ENCODE measurements around the gene B3GALT6. TPM values are rescaled to one million over a fixed set of nuclear protein-coding genes. Genes with fewer than 3 reads are reported as not detected.

The B3GALT6 gene
- total and polyA plus RNA-seq, 8 donors, result 1.8 to 13.8 (median 7.5) TPM; not detected in 1

- peaks cover 0 to 45% (median 25%) of the 10 kb centered on the region in 4 donors for H3K4me1 ChIP-seq
- DNase-seq, result no peak
- H3K27ac ChIP-seq, result peak overlapping the region in 1 of 5 donors; percentile 18
- no peak for TF ChIP-seq POLR2AphosphoS5 (IDR thresholded peaks at IDR 0.05)
- no peak for TF ChIP-seq POLR2A (IDR thresholded peaks at IDR 0.05)
- TF ChIP-seq EP300 (IDR thresholded peaks at IDR 0.05), result no peak
- TF ChIP-seq, protein P1, sequence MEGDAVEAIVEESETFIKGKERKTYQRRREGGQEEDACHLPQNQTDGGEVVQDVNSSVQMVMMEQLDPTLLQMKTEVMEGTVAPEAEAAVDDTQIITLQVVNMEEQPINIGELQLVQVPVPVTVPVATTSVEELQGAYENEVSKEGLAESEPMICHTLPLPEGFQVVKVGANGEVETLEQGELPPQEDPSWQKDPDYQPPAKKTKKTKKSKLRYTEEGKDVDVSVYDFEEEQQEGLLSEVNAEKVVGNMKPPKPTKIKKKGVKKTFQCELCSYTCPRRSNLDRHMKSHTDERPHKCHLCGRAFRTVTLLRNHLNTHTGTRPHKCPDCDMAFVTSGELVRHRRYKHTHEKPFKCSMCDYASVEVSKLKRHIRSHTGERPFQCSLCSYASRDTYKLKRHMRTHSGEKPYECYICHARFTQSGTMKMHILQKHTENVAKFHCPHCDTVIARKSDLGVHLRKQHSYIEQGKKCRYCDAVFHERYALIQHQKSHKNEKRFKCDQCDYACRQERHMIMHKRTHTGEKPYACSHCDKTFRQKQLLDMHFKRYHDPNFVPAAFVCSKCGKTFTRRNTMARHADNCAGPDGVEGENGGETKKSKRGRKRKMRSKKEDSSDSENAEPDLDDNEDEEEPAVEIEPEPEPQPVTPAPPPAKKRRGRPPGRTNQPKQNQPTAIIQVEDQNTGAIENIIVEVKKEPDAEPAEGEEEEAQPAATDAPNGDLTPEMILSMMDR (IDR thresholded peaks at IDR 0.05), result no peak
- no peaks in the 10 kb centered on the region for H3K27me3 ChIP-seq
- peaks cover 54 to 100% (median 100%) of the 10 kb centered on the region in 4 donors for H3K36me3 ChIP-seq
- intact Hi-C loops (cut with DNase I; ENCODE audit: low total_unique reads), result loop anchor here (10.0 kb wide), 1 partner anchor 48 kb away; the partner anchor contains the start of gene TTLL10
- 90 to 94% (median 92%) methylated on average over 39 to 44 of the region's 44 CpGs for WGBS, 5 donors
- no peaks in the 10 kb centered on the region for H3K9me3 ChIP-seq
- H3K4me3 ChIP-seq, result no peak overlapping the region
Measured at GRCh38 chr1:1222575-1223225, 9.3 kb upstream of the B3GALT6 start.

GRCh38 chr1:1223321-1223720 lies 8.7 kb upstream of the B3GALT6 start:
- H3K9me3 ChIP-seq, result no peaks in the 10 kb centered on the region
- H3K27me3 ChIP-seq, result no peaks in the 10 kb centered on the region
- H3K36me3 ChIP-seq, result peaks cover 54 to 100% (median 100%) of the 10 kb centered on the region in 4 donors
- intact Hi-C loops (cut with DNase I; ENCODE audit: low total_unique reads), result loop anchor here (10.0 kb wide), 1 partner anchor 49 kb away; the partner anchor contains the start of gene TTLL10
- 94 to 98% (median 96%) methylated on average over 9 to 15 of the region's 15 CpGs for WGBS, 5 donors
- no peak for DNase-seq
- H3K4me1 ChIP-seq, result peaks cover 0 to 52% (median 28%) of the 10 kb centered on the region in 4 donors
- TF ChIP-seq POLR2A (IDR thresholded peaks at IDR 0.05) (no peak), EP300 (IDR thresholded peaks at IDR 0.05) (no peak), POLR2AphosphoS5 (IDR thresholded peaks at IDR 0.05) (no peak)
- TF ChIP-seq, protein P1 (IDR thresholded peaks at IDR 0.05), result no peak
- H3K4me3 ChIP-seq, result no peak overlapping the region
- H3K27ac ChIP-seq, result no peak overlapping the region

DNA sequence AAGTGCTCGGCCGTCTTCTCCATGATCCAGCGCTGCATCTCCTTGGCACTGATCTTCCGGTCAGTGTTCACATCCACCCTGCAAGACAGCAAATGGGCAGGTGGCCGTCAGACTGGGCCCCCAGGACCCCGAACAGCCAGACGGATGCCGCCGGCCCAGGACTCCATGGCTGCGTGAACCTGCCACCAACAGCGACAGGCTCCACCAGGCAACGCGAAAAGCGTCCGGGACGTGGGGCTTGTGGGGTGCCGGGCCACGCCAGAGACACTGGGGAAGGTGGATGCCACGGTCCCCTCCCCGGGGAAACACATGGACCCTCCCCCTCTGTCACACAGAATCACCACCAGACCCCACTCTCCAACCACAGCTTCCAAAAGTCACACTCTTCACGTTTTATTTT lies 8.1 kb upstream of the B3GALT6 start:
- no peak for TF ChIP-seq EP300 (IDR thresholded peaks at IDR 0.05)
- TF ChIP-seq POLR2A (IDR thresholded peaks at IDR 0.05), result no peak
- TF ChIP-seq, protein P1 (IDR thresholded peaks at IDR 0.05), result no peak
- TF ChIP-seq POLR2AphosphoS5 (IDR thresholded peaks at IDR 0.05), result no peak
- H3K4me1 ChIP-seq, result peaks cover 0 to 57% (median 32%) of the 10 kb centered on the region in 4 donors
- H3K36me3 ChIP-seq, result peaks cover 54 to 100% (median 100%) of the 10 kb centered on the region in 4 donors
- no peaks in the 10 kb centered on the region for H3K9me3 ChIP-seq
- H3K27ac ChIP-seq, result no peak overlapping the region
- H3K4me3 ChIP-seq, result no peak overlapping the region
- intact Hi-C loops (cut with DNase I; ENCODE audit: low total_unique reads), result loop anchor here (10.0 kb wide), 1 partner anchor 49 kb away; the partner anchor contains the start of gene TTLL10
- DNase-seq, result no peak
- WGBS, 5 donors, result 93 to 97% (median 94%) methylated on average over 13 to 21 of the region's 21 CpGs
- no peaks in the 10 kb centered on the region for H3K27me3 ChIP-seq

DNA sequence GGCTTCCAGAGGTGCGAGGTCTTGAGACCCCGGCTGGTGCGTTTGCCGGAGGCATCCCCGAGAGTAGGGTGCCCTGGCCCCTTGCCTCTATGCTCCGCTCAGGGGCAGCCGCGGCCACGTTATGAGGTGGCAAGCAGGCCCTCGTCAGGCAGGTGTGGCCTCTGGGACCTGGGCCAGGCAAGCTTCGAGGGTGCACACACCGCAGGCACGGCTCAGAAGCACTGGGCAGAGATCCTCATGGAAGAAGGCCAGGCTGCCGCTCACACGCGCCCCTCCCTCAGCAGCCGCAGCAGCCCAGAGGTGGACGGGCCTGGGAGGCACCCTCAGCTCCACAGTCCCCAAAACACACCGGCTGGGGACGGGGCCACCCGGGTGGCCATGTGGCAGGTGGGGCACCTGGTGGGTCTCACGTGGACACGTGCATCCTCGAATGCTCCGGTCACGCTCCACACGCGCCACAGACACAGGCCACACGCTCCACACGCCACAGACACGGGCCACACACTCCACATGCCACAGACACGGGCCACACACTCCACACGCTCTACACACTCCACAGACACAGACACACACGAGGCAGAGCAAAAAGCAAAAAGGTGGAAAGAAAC lies 6.7 kb upstream of the B3GALT6 start:
- H3K4me3 ChIP-seq, result no peak overlapping the region
- TF ChIP-seq, protein P1 (IDR thresholded peaks at IDR 0.05), result no peak
- peak in 2 of 3 donors; percentile 9 to 47 for TF ChIP-seq POLR2AphosphoS5 (IDR thresholded peaks at IDR 0.05)
- no peaks in the 10 kb centered on the region for H3K9me3 ChIP-seq
- no peaks in the 10 kb centered on the region for H3K27me3 ChIP-seq
- H3K36me3 ChIP-seq, result peaks cover 53 to 98% (median 91%) of the 10 kb centered on the region in 4 donors
- intact Hi-C loops (cut with DNase I; ENCODE audit: low total_unique reads), result loop anchor here (5.0 to 10.0 kb wide), 2 partner anchors 51 to 103 kb away; partner anchors contain the start of gene TTLL10
- H3K4me1 ChIP-seq, result peaks cover 11 to 72% (median 44%) of the 10 kb centered on the region in 4 donors
- peak overlapping the region in 2 of 5 donors; percentile 2 to 9 for H3K27ac ChIP-seq
- DNase-seq, result peak in 1 of 2 donors; percentile 89
- 55 to 69% (median 58%) methylated on average over 16 to 34 of the region's 34 CpGs for WGBS, 5 donors

Measured in stomach (tissue), 9 donors.